Mammary epithelial cell (primary cell): Measurements from ENCODE around the gene IGLL1.
A peak's percentile ranks its signal among the peaks of the same experiment; 100 is the strongest.

Experiments
- EZH2 ChIP-seq: IDR thresholded peaks from 2 replicates; pipeline ENCODE4 v1.6.1; 2012; ENCODE audit warnings: low read length, inconsistent platforms, borderline replicate concordance
- TF ChIP-seq, protein P1 (sequence below), 2 donors: IDR thresholded peaks in 1 of 2; conservative IDR thresholded peaks in 1 of 2; 2 replicates each; pipeline ENCODE4 v1.5.1; 2011 to 2012; ENCODE audit warnings: inconsistent platforms in 2 of 2, low read length in 2 of 2, mild to moderate bottlenecking in 2 of 2, control low read depth in 1 of 2, low read depth in 1 of 2; ENCODE audit not compliant: insufficient read depth in 1 of 2; ENCODE audit errors: extremely low read depth in 1 of 2

DNA sequence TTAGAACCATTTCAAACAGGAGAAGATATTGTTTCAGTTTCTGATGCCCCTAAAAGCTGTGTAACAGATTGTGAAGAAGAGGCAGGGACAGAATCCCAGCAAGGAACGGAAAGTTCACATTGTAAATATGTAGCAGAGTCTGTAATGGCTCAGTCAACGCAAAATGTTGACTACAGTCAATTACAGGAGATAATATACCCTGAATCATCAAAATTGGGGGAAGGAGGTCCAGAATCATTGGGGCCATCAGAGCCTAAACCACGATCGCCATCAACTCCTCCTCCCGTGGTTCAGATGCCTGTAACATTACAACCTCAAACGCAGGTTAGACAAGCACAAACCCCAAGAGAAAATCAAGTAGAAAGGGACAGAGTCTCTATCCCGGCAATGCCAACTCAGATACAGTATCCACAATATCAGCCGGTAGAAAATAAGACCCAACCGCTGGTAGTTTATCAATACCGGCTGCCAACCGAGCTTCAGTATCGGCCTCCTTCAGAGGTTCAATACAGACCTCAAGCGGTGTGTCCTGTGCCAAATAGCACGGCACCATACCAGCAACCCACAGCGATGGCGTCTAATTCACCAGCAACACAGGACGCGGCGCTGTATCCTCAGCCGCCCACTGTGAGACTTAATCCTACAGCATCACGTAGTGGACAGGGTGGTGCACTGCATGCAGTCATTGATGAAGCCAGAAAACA lies 40.8 kb downstream of the IGLL1 start:
- TF ChIP-seq, protein P1, sequence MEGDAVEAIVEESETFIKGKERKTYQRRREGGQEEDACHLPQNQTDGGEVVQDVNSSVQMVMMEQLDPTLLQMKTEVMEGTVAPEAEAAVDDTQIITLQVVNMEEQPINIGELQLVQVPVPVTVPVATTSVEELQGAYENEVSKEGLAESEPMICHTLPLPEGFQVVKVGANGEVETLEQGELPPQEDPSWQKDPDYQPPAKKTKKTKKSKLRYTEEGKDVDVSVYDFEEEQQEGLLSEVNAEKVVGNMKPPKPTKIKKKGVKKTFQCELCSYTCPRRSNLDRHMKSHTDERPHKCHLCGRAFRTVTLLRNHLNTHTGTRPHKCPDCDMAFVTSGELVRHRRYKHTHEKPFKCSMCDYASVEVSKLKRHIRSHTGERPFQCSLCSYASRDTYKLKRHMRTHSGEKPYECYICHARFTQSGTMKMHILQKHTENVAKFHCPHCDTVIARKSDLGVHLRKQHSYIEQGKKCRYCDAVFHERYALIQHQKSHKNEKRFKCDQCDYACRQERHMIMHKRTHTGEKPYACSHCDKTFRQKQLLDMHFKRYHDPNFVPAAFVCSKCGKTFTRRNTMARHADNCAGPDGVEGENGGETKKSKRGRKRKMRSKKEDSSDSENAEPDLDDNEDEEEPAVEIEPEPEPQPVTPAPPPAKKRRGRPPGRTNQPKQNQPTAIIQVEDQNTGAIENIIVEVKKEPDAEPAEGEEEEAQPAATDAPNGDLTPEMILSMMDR (conservative IDR thresholded peaks at IDR 0.05 in 1 of 2, IDR thresholded peaks at IDR 0.05 in 1 of 2; ENCODE audit: extremely low read depth in 1 of 2, insufficient read depth in 1 of 2, low read depth in 1 of 2, low read length in 2 of 2), result peak; percentile 86 to 93
- no peak for TF ChIP-seq EZH2
